ENCODE measurements around the gene PRPS1.
"Not testable (repeated sequence)": the region's sequence is repeated elsewhere in the genome, so short reads cannot be mapped to it uniquely, and the experiment has no call there.

PRPS1 gene

DNA sequence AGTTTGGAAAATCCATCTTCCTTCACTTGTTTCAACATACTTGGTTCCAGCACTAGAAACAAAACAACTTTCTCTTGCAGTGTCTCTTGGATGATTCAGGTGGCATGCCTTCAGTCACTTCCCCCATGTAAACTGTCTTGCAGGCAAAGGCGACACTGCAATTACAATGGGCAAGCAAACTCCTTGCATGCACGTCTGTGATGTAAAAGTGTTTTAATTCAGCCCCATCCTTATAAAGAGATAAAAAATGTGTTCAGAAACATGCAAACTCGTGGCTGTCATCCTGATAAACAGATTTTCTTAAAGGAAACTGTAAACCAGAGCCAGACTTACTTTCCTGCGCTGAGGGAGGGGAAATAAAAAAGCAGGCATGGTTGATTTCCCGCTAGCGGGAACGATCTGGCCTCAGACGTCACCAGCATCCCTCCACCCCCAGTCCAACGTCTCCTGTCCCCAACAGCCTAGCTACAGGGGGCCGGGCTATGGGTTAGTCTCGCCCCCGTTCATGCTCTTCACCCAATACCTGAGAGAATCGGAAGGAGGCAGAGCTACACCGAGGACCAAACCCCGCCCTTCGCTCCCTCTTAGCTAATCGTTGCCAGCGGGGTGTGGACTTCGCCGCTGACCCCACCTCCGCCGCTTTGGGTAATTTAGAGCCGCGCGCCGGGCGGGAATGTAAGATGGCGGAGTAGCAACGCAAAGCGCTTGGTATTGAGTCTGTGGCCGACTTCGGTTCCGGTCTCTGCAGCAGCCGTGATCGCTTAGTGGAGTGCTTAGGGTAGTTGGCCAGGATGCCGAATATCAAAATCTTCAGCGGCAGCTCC lies at the start of gene PRPS1:
TSS of gene PRPS1 (plus strand) at position 673 of the 824 bp plus-strand sequence. CDS start at position 792, 119 bp downstream.
- peak; percentile 92 for DNase-seq

DNA sequence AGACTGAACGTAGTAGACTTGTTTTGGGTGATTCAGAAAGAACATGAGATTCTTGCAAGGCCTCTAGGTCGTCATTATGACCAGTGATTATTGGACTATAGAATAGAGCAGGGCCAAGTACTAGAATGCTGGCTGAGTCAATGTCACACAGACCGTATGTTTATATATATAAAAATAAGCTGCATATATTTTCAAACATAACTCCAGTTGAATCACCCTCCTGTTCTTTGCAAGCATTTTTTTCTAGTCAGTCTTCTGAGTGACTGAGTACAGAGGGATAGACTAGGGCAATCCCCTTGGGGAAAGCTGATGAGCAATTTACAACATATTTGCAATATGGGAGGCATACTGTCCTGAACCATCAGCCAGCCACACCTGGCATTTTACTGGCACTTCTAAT lies 48.4 kb upstream of the PRPS1 start:
- no peak for DNase-seq

DNA sequence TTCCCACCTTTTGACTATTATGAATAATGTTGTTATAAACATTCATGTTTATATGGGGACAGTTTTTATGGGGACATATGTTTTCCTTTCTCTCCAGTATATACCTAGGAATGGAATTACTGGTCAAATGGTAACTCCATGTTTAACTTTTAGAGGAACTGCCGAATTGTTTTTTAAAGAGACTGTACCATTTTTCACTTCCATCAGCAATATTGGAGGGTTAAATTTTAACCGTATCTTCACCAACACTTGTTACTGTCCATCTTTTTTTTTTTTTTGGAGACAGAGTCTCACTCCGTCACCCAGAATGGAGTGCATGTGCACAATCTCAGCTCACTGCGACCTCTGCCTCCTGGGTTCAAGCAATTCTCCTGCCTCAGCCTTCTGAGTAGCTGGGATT lies 46.4 kb upstream of the PRPS1 start:
- DNase-seq, result no peak

DNA sequence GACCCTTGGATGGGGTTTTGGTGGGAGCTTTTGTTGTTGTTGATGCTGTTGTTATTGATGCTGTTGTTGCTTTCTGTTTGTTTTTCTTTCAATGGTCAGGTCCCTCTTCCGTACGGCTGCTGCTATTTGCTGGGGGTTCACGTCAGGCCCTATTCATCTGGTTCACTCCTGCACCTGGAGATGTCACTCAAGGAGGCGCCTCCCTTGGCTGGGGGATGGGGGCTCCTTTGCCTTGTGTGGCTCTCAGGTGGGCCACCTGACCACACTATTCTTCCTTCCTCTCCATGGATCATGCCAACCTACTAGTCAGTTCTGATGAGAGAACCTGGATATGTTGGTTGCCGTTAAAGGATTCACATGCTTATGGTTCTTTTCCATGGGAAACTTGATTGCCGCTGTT lies 39.1 kb upstream of the PRPS1 start:
- no peak for DNase-seq

DNA sequence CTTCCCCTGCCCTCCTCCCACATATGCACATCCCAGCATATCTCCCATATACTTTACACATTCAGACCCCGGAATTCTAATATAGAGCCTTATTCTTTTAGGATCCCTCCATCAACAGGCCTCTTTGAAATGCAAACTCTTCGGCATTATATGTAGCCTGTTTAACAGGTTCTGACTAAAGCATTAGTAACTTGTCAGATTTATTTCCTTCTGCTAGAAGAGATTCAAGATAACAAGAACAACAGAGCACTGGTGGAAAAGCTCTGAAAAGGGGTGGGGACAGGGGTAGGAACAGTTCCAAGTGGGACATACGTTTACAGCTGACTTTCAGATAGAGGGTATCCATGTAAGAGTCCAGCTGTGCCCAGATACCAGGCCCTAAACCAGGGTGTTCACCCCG lies 31.7 kb upstream of the PRPS1 start:
- no peak for DNase-seq

DNA sequence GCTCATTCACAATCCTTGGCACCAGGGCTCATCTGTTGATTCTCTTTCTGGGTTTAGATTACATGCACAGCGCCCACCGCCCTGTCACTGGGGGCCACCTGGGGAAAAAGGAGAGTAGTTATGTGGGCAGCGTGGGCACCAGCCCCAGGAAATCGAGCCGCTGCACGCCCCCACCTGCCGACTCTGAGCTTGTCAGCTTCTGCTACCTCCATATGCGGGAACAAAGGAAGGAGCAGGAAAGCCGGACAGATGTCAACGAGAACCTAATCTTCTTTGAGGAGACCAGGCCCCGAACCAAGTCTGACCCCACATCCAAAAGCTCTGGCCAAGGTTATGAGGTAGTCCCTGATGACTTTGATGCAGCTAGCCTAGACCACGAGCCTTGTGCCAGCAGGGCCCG lies 31.0 kb upstream of the PRPS1 start:
- no peak for DNase-seq

DNA sequence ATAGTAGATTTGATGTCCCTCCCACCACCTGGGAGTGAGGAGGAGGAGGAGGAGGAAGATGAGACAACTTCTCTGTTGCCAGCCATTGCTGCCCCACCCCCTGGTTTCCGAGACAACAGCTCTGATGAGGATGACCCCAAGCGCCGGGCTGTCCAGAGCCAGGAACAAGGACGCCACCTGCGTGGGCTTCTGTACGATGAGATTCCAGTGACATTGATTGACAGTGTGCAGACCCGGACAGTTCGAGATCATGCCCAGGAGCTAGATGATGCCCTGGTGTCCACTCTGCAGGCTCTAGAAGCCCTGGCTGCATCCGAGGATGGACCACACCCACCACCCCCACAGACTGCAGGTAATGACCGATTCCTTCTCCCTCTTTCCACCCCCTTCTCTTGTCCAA lies 30.5 kb upstream of the PRPS1 start:
- no peak for DNase-seq

DNA sequence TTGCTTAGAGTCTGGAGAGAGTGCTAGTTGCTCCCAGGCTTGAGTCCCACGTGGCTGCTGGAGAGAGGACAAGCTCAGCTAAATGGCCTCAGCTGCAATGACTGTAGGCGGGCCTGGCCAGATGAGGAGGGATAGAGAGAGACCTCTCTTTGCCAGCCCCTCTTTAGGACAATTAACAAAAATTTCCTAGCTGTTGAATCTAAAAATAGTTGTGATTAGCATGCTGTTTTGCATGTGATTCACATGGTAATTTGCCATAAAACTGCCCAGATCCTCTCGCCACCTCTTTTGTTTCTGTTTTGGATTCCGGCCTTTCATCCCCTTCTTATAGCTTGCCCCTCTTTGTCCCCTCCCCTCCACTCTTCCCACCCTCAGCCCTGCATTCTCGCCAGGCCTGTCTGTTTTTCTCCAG lies 28.9 kb upstream of the PRPS1 start:
- DNase-seq, result no peak

DNA sequence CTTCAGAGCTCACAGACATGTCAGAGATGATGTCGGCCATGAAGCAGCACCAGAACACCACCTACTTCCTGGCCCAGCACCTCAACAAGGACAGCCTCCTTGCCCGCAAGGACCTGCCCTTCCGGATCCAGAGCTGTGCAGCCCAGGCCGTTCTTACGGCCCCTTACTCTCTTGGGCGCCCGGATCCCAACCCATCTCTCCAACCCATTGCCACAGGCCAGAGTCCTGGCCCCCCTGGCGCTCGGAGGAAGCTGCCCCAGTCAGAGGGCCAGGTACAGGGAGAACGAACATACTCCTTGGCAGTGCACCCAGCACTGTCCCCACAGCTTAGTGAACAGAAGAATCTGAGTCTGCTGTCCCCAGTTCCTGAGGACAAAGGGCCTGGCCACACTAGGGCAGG lies 27.9 kb upstream of the PRPS1 start:
- no peak for DNase-seq

DNA sequence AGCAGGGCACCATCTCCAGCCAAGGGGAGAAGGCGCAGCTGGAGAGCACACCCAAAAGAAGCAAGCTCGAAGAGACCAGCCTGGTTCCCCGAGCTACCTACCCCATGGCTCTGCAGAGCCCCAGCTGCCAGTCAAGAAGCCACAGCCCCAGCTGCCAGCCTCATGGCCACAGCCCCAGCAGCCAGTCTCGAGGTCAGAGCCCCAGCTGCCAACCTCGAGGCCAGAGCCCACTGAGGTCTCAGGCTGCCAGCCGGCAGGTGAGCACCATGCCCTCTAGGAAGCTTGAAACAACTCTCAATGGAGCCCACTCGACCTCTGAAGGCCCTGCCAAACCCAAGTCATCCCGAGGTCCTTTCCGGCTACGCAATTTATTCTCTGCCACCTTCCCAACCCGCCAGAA lies 27.0 kb upstream of the PRPS1 start:
- DNase-seq, result no peak

DNA sequence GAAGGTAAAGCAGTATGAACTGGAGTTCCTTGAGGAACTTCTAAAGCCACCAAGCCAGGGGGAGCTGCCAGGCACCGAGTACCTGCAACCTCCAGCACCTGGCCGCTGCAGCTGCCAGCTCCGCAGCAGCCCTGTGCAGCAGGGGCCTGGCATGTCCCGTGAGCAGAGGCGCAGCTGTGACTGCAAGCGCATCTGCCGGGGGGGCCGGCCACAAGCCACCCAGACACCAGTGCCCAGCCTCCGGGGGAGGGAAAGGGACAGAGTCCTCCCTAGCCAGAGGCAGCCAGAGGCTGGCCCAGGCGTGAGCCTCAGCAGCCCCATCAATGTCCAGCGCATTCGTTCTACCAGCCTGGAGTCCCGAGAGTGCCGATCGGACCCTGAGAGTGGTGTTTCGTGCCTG lies 26.6 kb upstream of the PRPS1 start:
- DNase-seq, result no peak

DNA sequence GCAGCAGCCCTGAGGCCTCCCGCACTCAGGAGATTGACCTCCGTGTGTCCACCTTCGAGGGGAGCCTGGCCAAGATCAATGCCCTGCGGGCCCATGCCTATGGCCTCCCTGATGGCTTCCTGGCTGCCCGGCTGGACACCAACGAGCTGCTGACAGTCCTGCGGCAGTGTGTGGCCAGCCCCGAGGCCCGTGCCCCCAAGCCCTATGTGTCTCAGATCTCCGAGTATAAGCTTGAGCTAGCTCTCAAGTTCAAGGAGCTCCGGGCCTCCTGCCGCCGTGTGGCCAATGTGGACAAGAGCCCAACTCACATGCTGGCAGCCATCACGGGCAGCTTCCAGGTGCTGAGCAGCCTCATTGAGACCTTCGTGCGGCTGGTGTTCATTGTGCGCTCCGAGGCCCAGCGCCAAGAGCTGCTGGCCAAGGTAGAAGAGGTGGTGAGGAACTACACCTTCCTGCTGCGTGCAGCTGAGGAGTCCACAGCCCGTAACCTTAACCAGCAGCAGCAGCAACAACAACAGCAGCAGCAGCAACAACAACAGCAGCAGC lies 25.5 kb upstream of the PRPS1 start:
- DNase-seq, result peak; percentile 8

DNA sequence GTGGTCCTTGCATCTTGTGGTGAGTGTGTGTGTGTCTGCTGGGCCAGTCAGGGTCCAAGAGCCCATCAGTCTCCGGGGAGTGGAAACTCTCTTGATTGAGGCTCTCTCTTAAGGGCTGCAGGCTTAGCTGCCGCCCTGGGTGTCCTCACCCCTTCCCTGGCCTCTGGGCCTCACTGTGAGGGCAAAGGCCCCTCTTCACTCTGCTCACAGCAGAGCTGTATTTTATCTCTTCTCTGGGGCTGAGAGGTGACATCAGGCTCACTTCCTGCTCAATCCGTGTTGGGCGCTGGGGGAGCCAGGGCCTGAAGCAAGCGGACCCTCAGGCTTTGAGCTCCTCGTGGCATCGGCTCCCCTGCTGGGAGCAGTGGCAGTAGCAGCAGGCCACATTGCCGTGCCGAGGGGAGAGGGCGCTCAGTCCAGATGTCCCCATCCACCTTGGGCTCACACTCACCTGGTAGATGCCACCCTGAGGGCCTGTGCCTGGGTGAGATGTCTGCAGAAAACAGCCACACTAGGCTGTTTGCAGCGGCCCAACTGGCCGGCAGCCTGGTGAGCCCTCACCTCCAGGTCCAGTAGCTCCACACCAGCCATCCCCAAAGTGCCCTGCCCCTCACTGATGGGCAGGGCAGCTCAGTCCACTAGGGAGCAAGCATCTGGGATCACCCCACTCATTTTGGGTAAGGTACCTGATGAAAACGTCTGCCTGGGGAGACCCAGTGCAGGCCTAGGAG lies 24.7 kb upstream of the PRPS1 start:
- no peak for DNase-seq

DNA sequence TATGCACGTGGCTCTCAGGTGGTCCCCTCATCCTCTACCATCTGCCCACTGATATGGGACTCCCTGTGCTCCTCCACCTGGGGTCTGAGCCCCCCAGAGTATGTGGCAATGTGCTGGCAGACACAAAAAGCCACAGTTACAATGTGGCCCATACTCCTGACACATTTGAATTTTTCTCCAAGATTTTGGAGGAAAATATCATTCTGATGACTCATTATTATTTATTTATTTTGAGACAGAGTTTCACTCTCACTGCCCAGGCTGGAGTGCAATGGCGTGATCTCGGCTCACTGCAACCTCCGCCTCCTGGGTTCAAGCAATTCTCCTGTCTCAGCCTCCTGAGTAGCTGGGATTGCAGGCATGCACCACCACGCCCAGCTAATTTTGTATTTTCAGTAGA lies 19.2 kb upstream of the PRPS1 start:
- DNase-seq, result not testable (repeated sequence)

DNA sequence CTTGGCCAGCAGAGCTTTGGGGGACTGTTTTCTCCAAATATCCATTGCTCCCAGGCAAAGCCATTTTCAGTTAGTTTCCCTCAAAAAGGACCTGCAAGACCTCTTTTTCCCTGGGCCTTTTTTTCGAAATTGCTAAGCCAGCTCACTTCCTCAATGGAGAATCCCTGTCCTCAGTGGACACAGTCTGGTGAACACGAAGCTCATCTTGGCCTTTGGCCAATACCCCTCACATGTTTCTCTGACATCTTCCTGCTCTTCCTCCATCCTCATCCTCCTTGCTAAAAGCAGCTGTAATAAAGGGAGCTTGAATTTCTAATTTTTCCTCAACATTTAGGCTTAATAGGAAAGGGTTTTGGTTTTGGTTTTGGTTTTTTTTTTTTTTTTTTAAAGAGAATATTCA lies 17.6 kb upstream of the PRPS1 start:
- DNase-seq, result peak; percentile 12

DNA sequence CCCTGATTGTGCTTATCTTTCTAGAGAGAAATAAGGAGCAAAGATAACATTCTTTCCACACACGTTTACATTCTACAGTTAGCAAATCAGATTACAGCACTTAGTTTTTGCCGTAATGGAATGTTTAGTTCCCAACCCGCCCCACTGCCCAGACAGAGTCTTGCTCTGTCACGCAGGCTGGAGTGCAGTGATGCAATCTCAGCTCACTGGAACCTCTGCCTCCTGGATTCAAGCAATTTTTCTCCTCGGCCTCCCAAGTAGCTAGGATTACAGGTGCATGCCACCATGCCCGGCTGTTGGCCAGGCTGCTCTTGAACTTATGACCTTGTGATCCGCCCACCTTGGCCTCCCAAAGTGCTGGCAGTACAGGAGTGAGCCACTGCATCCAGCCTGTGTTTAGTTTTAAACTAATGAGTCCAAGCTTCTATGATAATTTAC lies 8.4 kb upstream of the PRPS1 start:
- no peak for DNase-seq

DNA sequence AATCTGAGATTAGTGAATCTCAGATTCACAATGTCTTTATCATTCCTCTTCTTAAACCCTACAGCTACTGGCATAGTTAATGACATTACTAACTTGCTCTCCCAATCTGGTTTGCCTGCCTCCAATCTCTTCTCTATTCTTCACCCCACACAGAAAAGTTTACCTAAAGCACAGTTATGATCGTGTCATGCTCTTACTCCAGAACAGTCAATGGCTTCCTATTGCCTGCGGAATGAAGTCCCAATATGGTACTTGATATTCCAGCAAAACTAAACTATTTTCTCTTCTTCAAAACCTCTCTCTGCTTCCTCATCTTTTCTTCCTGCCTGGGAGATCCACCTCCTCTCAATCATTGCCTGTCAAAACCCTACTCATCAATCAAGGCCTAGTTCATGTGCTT lies 3.4 kb upstream of the PRPS1 start:
- no peak for DNase-seq

DNA sequence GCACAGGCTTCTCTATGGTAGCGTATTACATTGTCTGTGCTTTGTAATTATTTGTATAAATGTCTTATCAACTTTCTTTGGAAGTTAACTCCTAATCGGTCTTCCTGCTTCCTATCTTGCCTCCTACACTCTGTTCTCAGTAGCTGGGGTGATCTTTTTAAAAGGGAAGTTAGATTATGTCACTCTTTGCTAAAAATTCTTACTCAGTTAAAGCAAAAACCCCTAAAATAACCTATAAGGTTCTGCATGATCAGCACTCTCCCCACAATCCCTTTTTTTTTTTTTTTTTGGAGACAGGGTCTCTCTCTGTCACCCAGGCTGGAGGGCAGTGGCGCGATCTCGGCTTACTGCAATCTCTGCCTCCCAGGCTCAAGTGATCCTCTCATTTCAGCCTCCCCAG lies 2.6 kb upstream of the PRPS1 start:
- DNase-seq, result no peak

DNA sequence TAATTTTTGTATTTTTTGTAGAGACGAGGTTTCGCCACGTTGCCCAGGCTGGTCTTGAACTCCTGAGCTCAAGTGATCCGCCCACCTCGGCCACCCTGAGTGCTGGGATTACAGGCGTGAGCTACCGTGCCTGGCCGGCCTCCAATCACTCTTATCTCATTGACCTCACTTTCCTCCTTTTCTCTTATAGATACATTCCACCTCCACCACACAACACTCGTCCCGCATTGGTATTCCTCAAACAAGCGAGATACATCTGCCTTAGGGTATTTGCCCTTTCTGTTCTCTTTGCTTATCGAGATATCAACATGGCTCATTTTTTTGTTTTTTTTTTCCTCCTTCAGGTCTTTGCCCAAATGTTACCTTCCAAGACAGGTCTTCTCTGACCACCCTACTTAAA lies 1.8 kb upstream of the PRPS1 start:
- no peak for DNase-seq

DNA sequence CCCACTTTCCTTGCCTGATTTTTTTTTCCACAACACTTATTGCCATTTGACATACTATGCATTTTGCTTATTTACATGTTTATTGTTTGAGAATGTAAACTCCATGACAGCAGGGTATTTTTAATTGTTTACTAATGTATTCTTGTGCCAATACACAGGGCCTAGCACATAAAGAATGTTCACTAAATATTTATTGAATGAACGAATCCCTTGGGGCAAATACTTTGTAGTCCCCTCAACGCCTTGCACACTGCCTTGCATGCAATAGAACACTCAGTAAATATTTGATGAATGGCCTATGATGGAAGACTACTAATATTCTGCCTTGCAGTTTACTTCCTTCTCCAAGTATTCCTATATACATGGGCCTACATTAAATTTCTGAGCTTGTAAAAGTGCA lies 1.4 kb upstream of the PRPS1 start:
- no peak for DNase-seq

DNA sequence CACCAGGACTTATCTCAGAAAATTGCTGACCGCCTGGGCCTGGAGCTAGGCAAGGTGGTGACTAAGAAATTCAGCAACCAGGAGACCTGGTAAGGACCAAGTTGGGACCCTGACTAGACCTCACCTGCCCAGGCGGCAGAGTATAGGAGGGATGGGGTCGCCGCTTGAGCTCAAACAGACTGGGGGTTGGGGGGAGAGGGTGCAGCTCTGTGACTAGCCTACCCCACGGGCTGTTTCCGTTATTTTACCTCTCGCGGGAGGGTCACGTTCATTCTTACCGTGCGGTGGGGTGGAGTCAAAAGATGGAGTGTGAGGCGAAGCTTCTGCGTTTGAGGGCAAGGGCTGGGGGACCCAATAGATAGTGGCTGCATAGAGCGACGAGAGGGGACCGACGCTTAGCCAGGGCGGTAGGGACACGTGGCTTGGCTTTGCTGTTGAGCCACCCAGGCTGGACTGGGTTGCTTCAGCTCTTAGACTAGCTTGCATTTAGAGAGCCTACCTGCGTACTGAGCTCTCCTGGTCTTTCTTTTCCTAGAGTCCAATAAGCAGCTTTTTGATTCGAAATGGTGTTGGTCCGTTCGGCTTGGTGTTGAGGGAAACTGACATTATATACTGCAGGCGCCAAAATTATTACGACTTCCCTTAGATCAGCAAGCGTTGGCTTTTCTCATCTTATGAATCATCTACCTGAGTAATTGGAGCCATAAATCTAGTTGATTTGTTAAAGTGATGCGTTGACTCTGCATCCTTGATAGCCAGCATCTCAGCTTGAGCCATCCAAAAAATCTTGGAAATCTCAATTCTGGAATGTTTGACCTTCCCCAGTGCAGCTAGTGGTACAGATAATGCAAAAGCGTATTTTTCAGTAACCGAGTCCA lies 591 bp downstream of the PRPS1 start:
- DNase-seq, result peak; percentile 10

DNA sequence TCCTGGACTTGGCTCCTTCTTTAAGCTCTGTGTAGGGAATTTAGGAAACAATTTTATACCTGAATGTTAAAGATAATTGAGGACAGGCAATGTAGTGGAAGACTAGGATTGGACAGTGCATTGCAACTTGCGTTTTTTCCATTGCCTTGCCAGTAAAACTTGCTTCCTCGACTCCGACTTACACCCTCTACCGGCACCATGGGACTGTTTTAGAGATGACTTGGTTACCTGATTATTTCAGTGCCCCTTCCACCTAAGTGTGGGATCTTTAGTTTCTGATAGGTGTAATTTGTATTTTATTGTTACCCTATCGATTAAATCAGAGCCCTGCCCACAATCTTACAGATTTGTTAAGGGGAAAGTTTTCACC lies 1.2 kb downstream of the PRPS1 start:
- DNase-seq, result no peak

DNA sequence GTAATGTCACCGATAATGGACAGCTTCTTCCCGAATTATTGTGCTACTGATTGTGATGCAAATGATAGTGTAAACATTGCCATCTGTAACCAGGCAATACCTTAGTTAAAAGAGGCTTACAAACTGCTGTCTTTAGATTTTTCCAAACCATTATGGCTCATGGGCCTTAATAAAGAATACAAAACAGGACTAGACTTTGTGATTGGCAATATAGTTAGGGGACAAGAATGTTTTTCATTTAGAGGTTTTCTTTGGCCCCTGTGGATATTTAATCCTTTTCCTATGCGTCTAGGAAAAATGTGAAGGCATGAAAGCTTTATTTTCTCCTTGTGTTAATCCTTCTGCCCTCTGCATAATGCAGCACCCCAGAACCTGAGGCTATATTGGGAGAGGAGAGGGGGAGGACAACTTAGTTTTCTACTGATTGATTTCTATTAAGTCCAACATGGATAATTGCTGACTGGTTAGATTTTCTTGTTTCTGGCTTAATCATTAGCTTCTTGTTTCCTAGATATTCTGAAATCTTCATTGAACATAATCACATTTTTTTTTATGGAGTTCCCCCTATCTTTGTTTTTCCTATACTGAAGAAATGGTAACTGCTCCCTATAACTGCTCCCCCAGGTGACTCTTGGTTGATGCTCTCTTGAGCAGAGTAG lies 1.9 kb downstream of the PRPS1 start:
- no peak for DNase-seq

Data from NCI-H2029 (cell line).